Measurements from ENCODE around the gene PPT1. TPM values are rescaled to one million over a fixed set of nuclear protein-coding genes. Genes with fewer than 3 reads are reported as not detected.

The PPT1 gene
- total and polyA plus RNA-seq, 2 of the 13 experiments (the other 11 are each of a cell fraction or from before 2014, with no cell fraction given) = 129 TPM

DNA sequence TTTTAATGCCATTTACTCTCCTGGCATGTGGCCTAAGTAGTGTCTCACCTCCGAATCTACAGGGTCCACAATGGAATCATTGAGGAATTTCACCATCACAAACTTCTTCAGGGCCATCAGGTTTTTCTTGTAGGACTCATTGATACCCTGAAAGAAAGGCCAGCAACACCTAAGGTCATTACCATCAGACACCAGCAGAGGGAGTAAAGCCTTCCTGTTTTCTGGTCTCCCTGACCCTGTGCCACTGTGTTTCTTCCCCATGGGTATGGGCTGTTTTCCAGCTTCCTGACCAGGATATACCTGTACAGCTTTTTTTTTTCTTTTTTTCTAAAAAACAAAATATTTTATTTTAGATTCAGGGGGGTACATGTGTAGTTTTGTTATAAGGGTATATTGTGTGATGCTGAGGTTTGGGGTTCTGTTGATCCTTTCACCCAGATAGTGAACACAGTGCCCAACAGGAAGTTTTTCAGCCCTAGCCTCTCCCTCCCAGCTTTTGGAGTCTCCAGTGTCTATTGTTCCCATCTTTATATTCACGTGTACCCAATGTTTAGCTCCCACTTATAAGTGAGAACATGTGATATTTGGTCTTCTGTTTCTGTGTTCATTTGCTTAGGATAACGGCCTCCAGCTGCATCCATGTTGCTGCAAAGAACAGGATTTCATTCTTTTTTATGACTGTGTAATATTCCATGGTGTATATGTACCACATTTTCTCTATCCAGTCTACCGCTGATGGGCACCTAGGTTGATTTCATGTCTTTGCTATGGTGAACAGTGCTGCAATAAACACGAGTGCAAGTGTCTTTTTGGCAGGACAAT lies 18.3 kb downstream of the PPT1 start:
- intact Hi-C loops (cut with micrococcal nuclease; ENCODE audit: unreplicated experiment) (no loop called here), in situ Hi-C loops (cut with HindIII; ENCODE audit: extremely low pct_ligation_motif_present, low pct_unique_long_range_greater_than_20kb) (no loop called here)
- Histone ChIP-seq H3K4me3 (replicated peaks in 1 of 3; ENCODE audit: insufficient read depth in 1 of 3, low read depth in 2 of 3, low read length in 3 of 3) (no peak overlapping the region), H3K4me2 (ENCODE audit: low read depth, low read length) (no peak overlapping the region), H3K36me3 (replicated peaks in 1 of 2; ENCODE audit: control insufficient read depth in 1 of 2, insufficient read depth in 2 of 2, low read length in 2 of 2) (peaks cover 14 to 58% of the 10 kb centered on the region in 2 experiments), H3K79me2 (ENCODE audit: insufficient read depth, low read length) (no peaks in the 10 kb centered on the region), H3K9me3 (ENCODE audit: low read length) (no peaks in the 10 kb centered on the region), H2AFZ (ENCODE audit: low read length) (no peak overlapping the region), H3K27ac (ENCODE audit: extremely low read length, insufficient read depth, low read length) (no peak overlapping the region), H4K20me1 (ENCODE audit: insufficient read depth, low read length) (no peaks in the 10 kb centered on the region), H3K9ac (ENCODE audit: insufficient read depth, low read depth, low read length) (no peak overlapping the region), H3K27me3 (ENCODE audit: control insufficient read depth in 1 of 2, insufficient read depth in 2 of 2, low read length in 2 of 2) (no peaks in the 10 kb centered on the region), H3K4me1 (ENCODE audit: insufficient read depth, low read length) (no peaks in the 10 kb centered on the region)
- DNase-seq (ENCODE audit: low spot score) = peak; percentile 59
- TF ChIP-seq STAG1 (CRISPR knock-in tag; IDR thresholded peaks at IDR 0.05) = peak; percentile 64
- TF ChIP-seq SMC3 (IDR thresholded peaks at IDR 0.05; ENCODE audit: low read length) = peak; percentile 53; the same call in 1 of the 2 replicates
- no peak for TF ChIP-seq ZNF414 (CRISPR knock-in tag; IDR thresholded peaks at IDR 0.05)
- no peak for TF ChIP-seq ATF7 (IDR thresholded peaks at IDR 0.05)
- no peak for TF ChIP-seq ATF7 (CRISPR knock-in tag; IDR thresholded peaks at IDR 0.05)
- no peak for TF ChIP-seq ZNF569 (CRISPR knock-in tag; IDR thresholded peaks at IDR 0.05; ENCODE audit: borderline replicate concordance)
- TF ChIP-seq ZNF337 (CRISPR knock-in tag; IDR thresholded peaks at IDR 0.05; ENCODE audit: borderline replicate concordance, low read depth) = no peak
- TF ChIP-seq CTCF (CRISPR knock-in tag; IDR thresholded peaks at IDR 0.05) = peak; percentile 67
- no peak for TF ChIP-seq CREB1 (IDR thresholded peaks at IDR 0.05)
- peak; percentile 31; the same call in 1 of the 2 replicates for TF ChIP-seq CREB1 (CRISPR knock-in tag; IDR thresholded peaks at IDR 0.05)
- CTCF ChIA-PET (ENCODE audit: low intra/inter-chr PET ratio, low total read pairs) = interaction anchor here (1.5 kb wide), 1 partner anchor 260 kb away, joined by 6 read pairs; no protein-coding TSS in a partner anchor
- 86% methylated on average over 5 of the region's 5 CpGs for WGBS (ENCODE audit: low lambda C conversion rate)
- ATAC-seq = peak; percentile 89
- peak; percentile 68 for FAIRE-seq
- POLR2A ChIA-PET = no interaction called here
- no TSS peak for BruUV-seq (replicated peaks)
